Loucy (cell line): ENCODE measurements around the gene LRRFIP1.

Source experiments
- H2AFZ ChIP-seq: fragments of 200-600 bp; sonication (generic); 2 replicates; pipeline ENCODE4 v1.6.0; 2016; ENCODE audit warnings: antibody characterized with exemption, mild to moderate bottlenecking, low read length, moderate library complexity
- H3F3A ChIP-seq: fragments of 200-600 bp; 2 replicates; pipeline ENCODE4 v1.6.0; 2016; ENCODE audit warnings: antibody characterized with exemption, low read depth, mild to moderate bottlenecking
- H3K27me3 ChIP-seq: fragments of 200-600 bp; sonication (generic); 2 replicates; pipeline ENCODE4 v1.6.1; 2014; ENCODE audit warnings: low read length, mild to moderate bottlenecking; ENCODE audit not compliant: insufficient read depth, poor library complexity, severe bottlenecking
- H3K36me3 ChIP-seq: fragments of 200-600 bp; sonication (generic); 2 replicates; pipeline ENCODE4 v1.6.1; 2016; ENCODE audit warnings: low read length; ENCODE audit not compliant: insufficient read depth
- H3K4me1 ChIP-seq: fragments of 200-600 bp; sonication (generic); 2 replicates; pipeline ENCODE4 v1.5.1; 2014; ENCODE audit warnings: low read length, mild to moderate bottlenecking; ENCODE audit not compliant: insufficient read depth, poor library complexity, severe bottlenecking
- H3K4me2 ChIP-seq: fragments of 200-600 bp; sonication (generic); 2 replicates; pipeline ENCODE4 v1.6.0; 2014; ENCODE audit warnings: antibody characterized with exemption, low read length, low read depth, mild to moderate bottlenecking; ENCODE audit not compliant: poor library complexity, severe bottlenecking
- H3K4me3 ChIP-seq: fragments of 200-600 bp; sonication (generic); 2 replicates; pipeline ENCODE4 v1.5.1; 2014; ENCODE audit warnings: low read length, mild to moderate bottlenecking, mixed read lengths; ENCODE audit not compliant: poor library complexity, severe bottlenecking
- H3K79me2 ChIP-seq: fragments of 200-600 bp; sonication (generic); 2 replicates; pipeline ENCODE4 v1.6.1; 2014; ENCODE audit warnings: low read length; ENCODE audit not compliant: insufficient read depth
- H3K9ac ChIP-seq: fragments of 200-600 bp; sonication (generic); 2 replicates; pipeline ENCODE4 v1.6.0; 2014; ENCODE audit warnings: mild to moderate bottlenecking, low read depth, low read length, moderate library complexity; ENCODE audit not compliant: poor library complexity, severe bottlenecking
- H3K9me2 ChIP-seq: fragments of 200-600 bp; sonication (generic); replicated peaks from 2 replicates; pipeline ENCODE4 v1.6.1; 2016; ENCODE audit warnings: low read depth, low read length, mixed read lengths
- H3K9me3 ChIP-seq: fragments of 200-600 bp; sonication (generic); 2 replicates; pipeline ENCODE4 v1.6.1; 2014; ENCODE audit warnings: mild to moderate bottlenecking, antibody characterized with exemption, low read length, low read depth; ENCODE audit not compliant: insufficient read depth
- H4K20me1 ChIP-seq: fragments of 200-600 bp; sonication (generic); 2 replicates; pipeline ENCODE4 v1.6.0; 2014; ENCODE audit warnings: antibody characterized with exemption, low read length, mild to moderate bottlenecking; ENCODE audit not compliant: insufficient read depth, poor library complexity, severe bottlenecking
- EZH2phosphoT487 ChIP-seq: fragments of 200-600 bp; IDR thresholded peaks from 2 replicates; pipeline ENCODE4 v1.6.1; 2018; ENCODE audit warnings: antibody characterized with exemption, mild to moderate bottlenecking, moderate library complexity, borderline replicate concordance
- TF ChIP-seq, protein P1 (sequence below): fragments of 200-600 bp; sonication (generic); conservative IDR thresholded peaks from 2 replicates; pipeline ENCODE4 v1.5.1; 2014; ENCODE audit warnings: mild to moderate bottlenecking, antibody characterized with exemption, low read length

The LRRFIP1 gene

GRCh38 chr2:237616734-237617586 lies 10.4 kb upstream of the LRRFIP1 start:
- Histone ChIP-seq H3K4me2 (peak overlapping the region; percentile 72), H3K9ac (no peak overlapping the region), H3K4me1 (peaks cover 48% of the 10 kb centered on the region)

GRCh38 chr2:237617587-237617982 lies 9.8 kb upstream of the LRRFIP1 start:
- no peak overlapping the region for H2AFZ ChIP-seq
- TF ChIP-seq, protein P1, sequence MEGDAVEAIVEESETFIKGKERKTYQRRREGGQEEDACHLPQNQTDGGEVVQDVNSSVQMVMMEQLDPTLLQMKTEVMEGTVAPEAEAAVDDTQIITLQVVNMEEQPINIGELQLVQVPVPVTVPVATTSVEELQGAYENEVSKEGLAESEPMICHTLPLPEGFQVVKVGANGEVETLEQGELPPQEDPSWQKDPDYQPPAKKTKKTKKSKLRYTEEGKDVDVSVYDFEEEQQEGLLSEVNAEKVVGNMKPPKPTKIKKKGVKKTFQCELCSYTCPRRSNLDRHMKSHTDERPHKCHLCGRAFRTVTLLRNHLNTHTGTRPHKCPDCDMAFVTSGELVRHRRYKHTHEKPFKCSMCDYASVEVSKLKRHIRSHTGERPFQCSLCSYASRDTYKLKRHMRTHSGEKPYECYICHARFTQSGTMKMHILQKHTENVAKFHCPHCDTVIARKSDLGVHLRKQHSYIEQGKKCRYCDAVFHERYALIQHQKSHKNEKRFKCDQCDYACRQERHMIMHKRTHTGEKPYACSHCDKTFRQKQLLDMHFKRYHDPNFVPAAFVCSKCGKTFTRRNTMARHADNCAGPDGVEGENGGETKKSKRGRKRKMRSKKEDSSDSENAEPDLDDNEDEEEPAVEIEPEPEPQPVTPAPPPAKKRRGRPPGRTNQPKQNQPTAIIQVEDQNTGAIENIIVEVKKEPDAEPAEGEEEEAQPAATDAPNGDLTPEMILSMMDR, result no peak
- TF ChIP-seq EZH2phosphoT487, result no peak
- H3K4me1 ChIP-seq, result peaks cover 48% of the 10 kb centered on the region
- no peaks in the 10 kb centered on the region; the same call in 1 of the 2 replicates for H3F3A ChIP-seq
- no peaks in the 10 kb centered on the region for H3K9me3 ChIP-seq
- no peaks in the 10 kb centered on the region for H3K79me2 ChIP-seq
- H3K4me2 ChIP-seq, result peak overlapping the region; percentile 72
- H3K27me3 ChIP-seq, result no peaks in the 10 kb centered on the region
- no peak overlapping the region for H3K9ac ChIP-seq
- H3K9me2 ChIP-seq, result no peaks in the 10 kb centered on the region
- H4K20me1 ChIP-seq, result no peaks in the 10 kb centered on the region
- H3K36me3 ChIP-seq, result no peaks in the 10 kb centered on the region
- peak overlapping the region; percentile 58 for H3K4me3 ChIP-seq

More at GRCh38 chr2:237616734-237617586, 10.4 kb upstream of the LRRFIP1 start:
- Histone ChIP-seq H3K9me3 (no peaks in the 10 kb centered on the region), H2AFZ (no peak overlapping the region), H3K36me3 (no peaks in the 10 kb centered on the region), H3K9me2 (no peaks in the 10 kb centered on the region), H3K27me3 (no peaks in the 10 kb centered on the region), H3F3A (no peaks in the 10 kb centered on the region; the same call in 1 of the 2 replicates), H4K20me1 (no peaks in the 10 kb centered on the region), H3K79me2 (no peaks in the 10 kb centered on the region), H3K4me3 (peak overlapping the region; percentile 58)
- no peak for TF ChIP-seq EZH2phosphoT487
- TF ChIP-seq, protein P1, result no peak

GRCh38 chr2:237618449-237618848 lies 8.9 kb upstream of the LRRFIP1 start:
- peaks cover 46% of the 10 kb centered on the region for H3K4me1 ChIP-seq
- H2AFZ ChIP-seq, result no peak overlapping the region
- no peak overlapping the region for H3K4me3 ChIP-seq
- no peak for TF ChIP-seq EZH2phosphoT487
- TF ChIP-seq, protein P1, result no peak
- H4K20me1 ChIP-seq, result no peaks in the 10 kb centered on the region
- no peaks in the 10 kb centered on the region for H3K9me3 ChIP-seq
- no peak overlapping the region for H3K9ac ChIP-seq
- no peaks in the 10 kb centered on the region for H3K36me3 ChIP-seq
- H3K27me3 ChIP-seq, result no peaks in the 10 kb centered on the region
- no peaks in the 10 kb centered on the region for H3K79me2 ChIP-seq
- no peaks in the 10 kb centered on the region; the same call in 1 of the 2 replicates for H3F3A ChIP-seq
- no peak overlapping the region for H3K4me2 ChIP-seq
- no peaks in the 10 kb centered on the region for H3K9me2 ChIP-seq
